HEK293 (cell line): ENCODE results near the gene USP7.

Experiments used
- CTCF ChIA-PET: fragments of 350-600 bp; formaldehyde crosslinking; extraction: SDS; loops from one replicate; lab custom pipeline; 2021; ENCODE audit warnings: antibody characterized with exemption; lab: Yijun Ruan, JAX
- POLR2A ChIA-PET: fragments of 300-600 bp; formaldehyde crosslinking; extraction: SDS; loops from one replicate; lab custom pipeline; 2020; ENCODE audit warnings: antibody characterized with exemption, inconsistent platforms; lab: Yijun Ruan, JAX
- H3K27ac ChIP-seq: fragments of 200-500 bp; sonication (Bioruptor generic); 2 replicates; pipeline ENCODE4 v1.5.1; 2014; ENCODE audit warnings: low read depth, low read length, control low read depth, inconsistent platforms; ENCODE audit errors: extremely low read depth
- H3K36me3 ChIP-seq, 2 experiments: fragments of 200-500 bp in 1 of 2; sonication (Bioruptor generic) in 1 of 2; 1 replicate in 1 of 2; 2 replicates in 1 of 2; pipeline ENCODE4 v1.5.1; 2014 to 2017; ENCODE audit warnings: inconsistent platforms in 2 of 2, low read length in 2 of 2; ENCODE audit not compliant: control insufficient read depth in 2 of 2, insufficient read depth in 1 of 2
- H3K4me1 ChIP-seq: fragments of 200-500 bp; sonication (Bioruptor generic); 2 replicates; pipeline ENCODE4 v1.5.1; 2014; ENCODE audit warnings: mild to moderate bottlenecking, low read length, inconsistent platforms; ENCODE audit not compliant: control insufficient read depth, insufficient read depth
- H3K4me3 ChIP-seq: 2 replicates; pipeline ENCODE4 v1.5.1; 2011; ENCODE audit warnings: low read depth, mild to moderate bottlenecking, control low read depth, low read length, moderate library complexity
- H3K9me3 ChIP-seq: fragments of 200-500 bp; sonication (Bioruptor generic); 2 replicates; pipeline ENCODE4 v1.5.1; 2014; ENCODE audit warnings: low read depth, low read length, inconsistent platforms; ENCODE audit not compliant: control insufficient read depth, insufficient read depth
- BCL11A ChIP-seq: fragments of 450-650 bp; formaldehyde crosslinking; IDR thresholded peaks from 2 replicates; pipeline ENCODE4 v1.5.1; 2016; ENCODE audit warnings: low read depth, missing biosample characterization, missing genetic modification characterization
- BCL6B ChIP-seq: fragments of 450-650 bp; formaldehyde crosslinking; IDR thresholded peaks from 2 replicates; pipeline ENCODE4 v1.5.1; 2017; ENCODE audit warnings: missing biosample characterization, missing genetic modification characterization
- GLIS1 ChIP-seq: fragments of 450-650 bp; formaldehyde crosslinking; IDR thresholded peaks from 2 replicates; pipeline ENCODE4 v1.5.1; 2016; ENCODE audit warnings: missing biosample characterization, missing genetic modification characterization
- KLF1 ChIP-seq: fragments of 450-650 bp; formaldehyde crosslinking; IDR thresholded peaks from 2 replicates; pipeline ENCODE4 v1.5.1; 2016; ENCODE audit warnings: missing biosample characterization, missing genetic modification characterization
- OVOL3 ChIP-seq: fragments of 450-650 bp; formaldehyde crosslinking; IDR thresholded peaks from 2 replicates; pipeline ENCODE4 v1.5.1; 2016; ENCODE audit warnings: missing biosample characterization, missing genetic modification characterization
- SP7 ChIP-seq: fragments of 450-650 bp; formaldehyde crosslinking; IDR thresholded peaks from 2 replicates; pipeline ENCODE4 v1.5.1; 2016; ENCODE audit warnings: missing biosample characterization, missing genetic modification characterization
- YY1 ChIP-seq: fragments of 450-650 bp; formaldehyde crosslinking; IDR thresholded peaks from 2 replicates; pipeline ENCODE4 v1.5.1; 2018; ENCODE audit warnings: missing biosample characterization, missing genetic modification characterization
- ZBTB17 ChIP-seq: fragments of 450-650 bp; formaldehyde crosslinking; IDR thresholded peaks from 2 replicates; pipeline ENCODE4 v1.5.1; 2016; ENCODE audit warnings: missing biosample characterization, missing genetic modification characterization
- ZBTB20 ChIP-seq: fragments of 450-650 bp; formaldehyde crosslinking; IDR thresholded peaks from 2 replicates; pipeline ENCODE4 v1.5.1; 2016; ENCODE audit warnings: missing biosample characterization, missing genetic modification characterization
- ZBTB26 ChIP-seq: fragments of 450-650 bp; formaldehyde crosslinking; optimal IDR thresholded peaks from 2 replicates; pipeline ENCODE3; 2016; ENCODE audit warnings: missing biosample characterization, mild to moderate bottlenecking, missing genetic modification characterization
- ZNF138 ChIP-seq: fragments of 450-650 bp; formaldehyde crosslinking; IDR thresholded peaks from 2 replicates; pipeline ENCODE4 v1.5.1; 2016; ENCODE audit warnings: missing biosample characterization, missing genetic modification characterization, borderline replicate concordance
- ZNF211 ChIP-seq: fragments of 450-650 bp; formaldehyde crosslinking; IDR thresholded peaks from 2 replicates; pipeline ENCODE4 v1.5.1; 2016; ENCODE audit warnings: low read depth, missing biosample characterization, missing genetic modification characterization
- ZNF274 ChIP-seq, 2 experiments: fragments of 200-500 bp in 1 of 2; fragments of 450-650 bp in 1 of 2; sonication (Bioruptor generic) in 1 of 2; formaldehyde crosslinking in 1 of 2; IDR thresholded peaks; 2 replicates each; pipeline versions ENCODE4 v1.5.1 to v1.6.1; 2014 to 2016; ENCODE audit warnings: borderline replicate concordance in 1 of 2, inconsistent platforms in 1 of 2, low read length in 1 of 2, missing biosample characterization in 1 of 2, missing genetic modification characterization in 1 of 2
- ZNF335 ChIP-seq: fragments of 450-650 bp; formaldehyde crosslinking; conservative IDR thresholded peaks from 2 replicates; pipeline ENCODE4 v1.5.1; 2016; ENCODE audit warnings: missing biosample characterization, missing genetic modification characterization
- ZNF341 ChIP-seq: fragments of 450-650 bp; formaldehyde crosslinking; IDR thresholded peaks from 2 replicates; pipeline ENCODE4; 2016; ENCODE audit warnings: low read depth, missing biosample characterization, missing genetic modification characterization
- ZNF555 ChIP-seq: fragments of 450-650 bp; formaldehyde crosslinking; conservative IDR thresholded peaks from 2 replicates; pipeline ENCODE4 v1.5.1; 2017; ENCODE audit warnings: missing biosample characterization, mild to moderate bottlenecking, missing genetic modification characterization, inconsistent platforms
- ZNF600 ChIP-seq: fragments of 450-650 bp; formaldehyde crosslinking; IDR thresholded peaks from 2 replicates; pipeline ENCODE4 v1.5.1; 2016; ENCODE audit warnings: missing biosample characterization, missing genetic modification characterization
- ZNF610 ChIP-seq: fragments of 450-650 bp; formaldehyde crosslinking; IDR thresholded peaks from 2 replicates; pipeline ENCODE4 v1.5.1; 2016; ENCODE audit warnings: missing biosample characterization, missing genetic modification characterization, borderline replicate concordance
- ZNF621 ChIP-seq: fragments of 450-650 bp; formaldehyde crosslinking; IDR thresholded peaks from 2 replicates; pipeline ENCODE4 v1.5.1; 2017; ENCODE audit warnings: missing biosample characterization, missing genetic modification characterization
- ZNF623 ChIP-seq: fragments of 450-650 bp; formaldehyde crosslinking; IDR thresholded peaks from 2 replicates; pipeline ENCODE4 v1.5.1; 2016; ENCODE audit warnings: missing biosample characterization, missing genetic modification characterization
- ZNF785 ChIP-seq: fragments of 450-650 bp; formaldehyde crosslinking; IDR thresholded peaks from 2 replicates; pipeline ENCODE4 v1.5.1; 2016; ENCODE audit warnings: missing biosample characterization, missing genetic modification characterization
- ZXDB ChIP-seq: fragments of 450-650 bp; formaldehyde crosslinking; IDR thresholded peaks from 2 replicates; pipeline ENCODE4 v1.5.1; 2016; ENCODE audit warnings: missing biosample characterization, missing genetic modification characterization
- TF ChIP-seq, protein P1 (sequence below): fragments of 450-650 bp; formaldehyde crosslinking; IDR thresholded peaks from 2 replicates; pipeline ENCODE4 v1.5.1; 2017; ENCODE audit warnings: missing biosample characterization, missing genetic modification characterization
- TF ChIP-seq, protein P2 (sequence below): fragments of 450-650 bp; formaldehyde crosslinking; IDR thresholded peaks from 2 replicates; pipeline ENCODE4 v1.5.1; 2016; ENCODE audit warnings: missing biosample characterization, missing genetic modification characterization

USP7 gene

DNA sequence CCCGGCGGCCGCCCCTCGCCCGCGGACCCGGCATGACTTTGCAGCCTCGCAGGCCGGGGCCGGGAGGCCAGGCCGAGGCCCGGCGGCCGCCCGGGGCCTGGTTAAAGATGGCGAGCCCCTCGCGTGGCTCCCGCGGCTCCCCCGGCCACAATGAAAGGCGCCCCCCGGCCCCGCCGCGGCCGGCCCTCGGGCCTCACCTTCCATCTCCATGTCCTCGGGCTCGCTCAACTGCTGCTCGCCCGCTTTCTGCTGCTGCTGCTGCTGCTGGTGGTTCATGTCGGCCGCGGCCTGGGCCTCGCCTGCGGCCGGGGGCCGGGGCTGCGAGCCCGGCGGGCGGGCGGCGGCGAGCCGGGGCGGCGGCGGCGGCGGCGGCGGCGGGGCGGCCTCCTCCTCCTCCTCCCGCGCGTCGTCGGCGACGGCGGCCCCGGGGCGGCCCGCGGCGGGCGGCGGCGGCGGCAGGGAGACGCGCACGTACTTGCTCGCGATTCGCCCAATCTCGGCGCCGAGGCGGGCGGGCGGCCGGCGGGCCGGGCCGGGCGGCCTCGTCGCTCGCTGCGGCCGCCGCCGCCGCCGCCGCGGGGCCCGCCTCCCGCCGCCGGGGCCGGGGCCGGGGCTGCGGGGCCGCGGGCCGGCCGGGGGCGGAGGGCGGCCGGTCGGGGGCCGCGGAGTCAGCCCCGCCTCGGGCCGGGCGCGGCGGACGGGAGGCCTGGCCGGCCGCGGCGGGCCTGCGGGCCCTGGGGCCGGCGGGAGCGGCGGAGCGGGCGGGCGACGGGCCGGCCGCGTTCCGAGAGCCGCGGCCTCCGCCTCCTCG lies 491 bp downstream of the USP7 start:
- CTCF ChIA-PET = interaction anchor here (0.6 kb wide), 1 partner anchor 49 kb away, joined by 5 read pairs; no protein-coding TSS in a partner anchor
- H3K4me3 ChIP-seq = peak overlapping the region; percentile 86
- peak overlapping the region; percentile 60; the same call in 1 of the 2 replicates for H3K27ac ChIP-seq
- TF ChIP-seq KLF1 (tag by site-specific recombination) (no peak), YY1 (tag by site-specific recombination) (peak; percentile 45; the same call in 1 of the 2 replicates), ZXDB (no peak), ZNF785 (tag by site-specific recombination) (no peak), ZNF274 (IDR thresholded peaks at IDR 0.05; ENCODE audit: low read length) (no peak), ZNF274 (tag by site-specific recombination; IDR thresholded peaks at IDR 0.05; ENCODE audit: borderline replicate concordance) (no peak)
- TF ChIP-seq, all 188 proteins: peak for 1
- H3K9me3 ChIP-seq = no peaks in the 10 kb centered on the region
- no peaks in the 10 kb centered on the region for H3K36me3 ChIP-seq
- peaks cover 16% of the 10 kb centered on the region for H3K4me1 ChIP-seq
- POLR2A ChIA-PET = no interaction called here

DNA sequence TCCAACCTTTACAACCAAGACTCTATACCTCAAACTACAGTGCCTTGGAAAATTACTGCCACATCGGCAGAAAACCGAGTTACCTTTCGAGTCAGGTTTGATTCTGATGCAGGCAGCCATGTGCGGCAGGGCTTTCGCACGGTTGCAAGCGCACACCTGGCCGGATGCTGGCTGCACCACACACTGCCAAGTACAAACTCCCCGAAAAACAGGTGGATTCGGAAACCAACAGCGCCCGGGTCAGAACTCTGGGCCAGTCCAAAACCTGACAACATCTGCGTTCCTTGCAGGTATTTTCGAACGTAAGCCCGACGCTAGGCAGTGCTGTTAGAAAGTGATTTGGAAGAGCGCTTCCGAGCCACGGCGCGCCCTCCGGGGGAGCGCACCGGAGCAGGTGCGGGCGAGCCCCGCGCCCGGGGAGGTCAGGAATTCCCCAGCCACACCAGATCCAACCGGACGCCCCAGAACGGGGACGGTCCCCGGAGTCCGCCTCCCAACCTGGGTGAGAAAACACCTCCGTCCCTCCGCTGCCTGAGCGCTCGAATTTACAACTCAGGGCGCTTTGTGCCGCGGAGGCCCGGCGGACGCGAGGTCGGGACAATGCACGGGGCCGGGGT lies 1.2 kb downstream of the USP7 start:
- CTCF ChIA-PET = no interaction called here
- Histone ChIP-seq H3K4me1 (peaks cover 23% of the 10 kb centered on the region), H3K27ac (peak overlapping the region; percentile 60; the same call in 1 of the 2 replicates)

More for the DNA sequence above, 1.2 kb downstream of the USP7 start:
- H3K4me3 ChIP-seq = peak overlapping the region; percentile 86
- TF ChIP-seq ZNF600 (tag by site-specific recombination) (peak; percentile 38), ZNF623 (tag by site-specific recombination) (no peak), OVOL3 (tag by site-specific recombination) (no peak), ZNF335 (tag by site-specific recombination) (peak; percentile 66), ZNF341 (tag by site-specific recombination) (peak; percentile 46; the same call in 1 of the 2 replicates), ZNF610 (tag by site-specific recombination) (no peak), BCL6B (tag by site-specific recombination) (no peak), SP7 (tag by site-specific recombination) (no peak), ZNF138 (tag by site-specific recombination) (no peak), ZNF621 (no peak), ZXDB (peak; percentile 17; the same call in 1 of the 2 replicates), ZBTB20 (peak; percentile 43; the same call in 1 of the 2 replicates), ZBTB26 (tag by site-specific recombination) (peak; percentile 80), ZNF211 (no peak), ZNF555 (tag by site-specific recombination) (no peak), BCL11A (tag by site-specific recombination) (no peak), ZBTB17 (tag by site-specific recombination) (peak; percentile 72), GLIS1 (tag by site-specific recombination) (peak; percentile 69)
- TF ChIP-seq, protein P1, sequence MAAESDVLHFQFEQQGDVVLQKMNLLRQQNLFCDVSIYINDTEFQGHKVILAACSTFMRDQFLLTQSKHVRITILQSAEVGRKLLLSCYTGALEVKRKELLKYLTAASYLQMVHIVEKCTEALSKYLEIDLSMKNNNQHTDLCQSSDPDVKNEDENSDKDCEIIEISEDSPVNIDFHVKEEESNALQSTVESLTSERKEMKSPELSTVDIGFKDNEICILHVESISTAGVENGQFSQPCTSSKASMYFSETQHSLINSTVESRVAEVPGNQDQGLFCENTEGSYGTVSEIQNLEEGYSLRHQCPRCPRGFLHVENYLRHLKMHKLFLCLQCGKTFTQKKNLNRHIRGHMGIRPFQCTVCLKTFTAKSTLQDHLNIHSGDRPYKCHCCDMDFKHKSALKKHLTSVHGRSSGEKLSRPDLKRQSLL = no peak
- TF ChIP-seq, protein P2, sequence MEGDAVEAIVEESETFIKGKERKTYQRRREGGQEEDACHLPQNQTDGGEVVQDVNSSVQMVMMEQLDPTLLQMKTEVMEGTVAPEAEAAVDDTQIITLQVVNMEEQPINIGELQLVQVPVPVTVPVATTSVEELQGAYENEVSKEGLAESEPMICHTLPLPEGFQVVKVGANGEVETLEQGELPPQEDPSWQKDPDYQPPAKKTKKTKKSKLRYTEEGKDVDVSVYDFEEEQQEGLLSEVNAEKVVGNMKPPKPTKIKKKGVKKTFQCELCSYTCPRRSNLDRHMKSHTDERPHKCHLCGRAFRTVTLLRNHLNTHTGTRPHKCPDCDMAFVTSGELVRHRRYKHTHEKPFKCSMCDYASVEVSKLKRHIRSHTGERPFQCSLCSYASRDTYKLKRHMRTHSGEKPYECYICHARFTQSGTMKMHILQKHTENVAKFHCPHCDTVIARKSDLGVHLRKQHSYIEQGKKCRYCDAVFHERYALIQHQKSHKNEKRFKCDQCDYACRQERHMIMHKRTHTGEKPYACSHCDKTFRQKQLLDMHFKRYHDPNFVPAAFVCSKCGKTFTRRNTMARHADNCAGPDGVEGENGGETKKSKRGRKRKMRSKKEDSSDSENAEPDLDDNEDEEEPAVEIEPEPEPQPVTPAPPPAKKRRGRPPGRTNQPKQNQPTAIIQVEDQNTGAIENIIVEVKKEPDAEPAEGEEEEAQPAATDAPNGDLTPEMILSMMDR (tag by site-specific recombination) = peak; percentile 34; the same call in 1 of the 2 replicates
- TF ChIP-seq, all 188 proteins: peak for 9
- POLR2A ChIA-PET = no interaction called here
- H3K36me3 ChIP-seq = no peaks in the 10 kb centered on the region
- H3K9me3 ChIP-seq = no peaks in the 10 kb centered on the region
